Measurements from ENCODE around the gene NTN4. TPM values are rescaled to one million over a fixed set of nuclear protein-coding genes. Genes with fewer than 3 reads are reported as not detected.

NTN4 gene
- total RNA-seq, 1 experiment from 2014 or later, result 68.4 TPM

DNA sequence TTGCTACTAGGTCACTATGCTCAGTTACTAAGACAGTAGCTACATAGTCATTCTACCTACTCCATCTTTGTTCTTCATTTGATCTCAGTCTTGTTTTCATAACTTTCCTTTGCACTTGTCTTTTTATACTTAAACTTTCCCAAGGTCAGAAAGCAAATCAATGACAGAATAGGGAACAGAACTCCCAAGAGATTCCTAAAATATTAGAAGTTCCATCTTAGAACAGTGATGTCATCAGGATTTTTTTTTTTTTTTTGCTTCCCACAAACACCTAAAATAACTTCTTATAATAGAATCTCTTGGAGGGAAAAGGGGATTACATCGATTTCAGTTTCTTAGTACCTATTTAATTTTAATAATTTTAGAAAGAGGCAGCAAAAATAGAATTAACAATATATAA, 65.8 kb downstream of the NTN4 start:
- Mint-ChIP-seq H3K27me3 (ENCODE audit: unreplicated experiment) (no peaks in the 10 kb centered on the region), H3K4me3 (ENCODE audit: low read depth, unreplicated experiment) (no peak overlapping the region), H3K4me1 (ENCODE audit: low read depth, unreplicated experiment) (peaks cover 45% of the 10 kb centered on the region), H3K36me3 (ENCODE audit: insufficient read depth, unreplicated experiment) (peaks cover 8% of the 10 kb centered on the region), H3K9me3 (ENCODE audit: low read depth, unreplicated experiment) (peaks cover 6% of the 10 kb centered on the region), H3K27ac (ENCODE audit: unreplicated experiment) (no peak overlapping the region)
- CTCF ChIA-PET, result no interaction called here
- intact Hi-C loops (cut with micrococcal nuclease; ENCODE audit: unreplicated experiment), result no loop called here
- no peak for DNase-seq
- BruUV-seq (replicated peaks), result no TSS peak
- TF ChIP-seq, protein P1, sequence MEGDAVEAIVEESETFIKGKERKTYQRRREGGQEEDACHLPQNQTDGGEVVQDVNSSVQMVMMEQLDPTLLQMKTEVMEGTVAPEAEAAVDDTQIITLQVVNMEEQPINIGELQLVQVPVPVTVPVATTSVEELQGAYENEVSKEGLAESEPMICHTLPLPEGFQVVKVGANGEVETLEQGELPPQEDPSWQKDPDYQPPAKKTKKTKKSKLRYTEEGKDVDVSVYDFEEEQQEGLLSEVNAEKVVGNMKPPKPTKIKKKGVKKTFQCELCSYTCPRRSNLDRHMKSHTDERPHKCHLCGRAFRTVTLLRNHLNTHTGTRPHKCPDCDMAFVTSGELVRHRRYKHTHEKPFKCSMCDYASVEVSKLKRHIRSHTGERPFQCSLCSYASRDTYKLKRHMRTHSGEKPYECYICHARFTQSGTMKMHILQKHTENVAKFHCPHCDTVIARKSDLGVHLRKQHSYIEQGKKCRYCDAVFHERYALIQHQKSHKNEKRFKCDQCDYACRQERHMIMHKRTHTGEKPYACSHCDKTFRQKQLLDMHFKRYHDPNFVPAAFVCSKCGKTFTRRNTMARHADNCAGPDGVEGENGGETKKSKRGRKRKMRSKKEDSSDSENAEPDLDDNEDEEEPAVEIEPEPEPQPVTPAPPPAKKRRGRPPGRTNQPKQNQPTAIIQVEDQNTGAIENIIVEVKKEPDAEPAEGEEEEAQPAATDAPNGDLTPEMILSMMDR (IDR thresholded peaks at IDR 0.05; ENCODE audit: unreplicated experiment), result no peak

DNA sequence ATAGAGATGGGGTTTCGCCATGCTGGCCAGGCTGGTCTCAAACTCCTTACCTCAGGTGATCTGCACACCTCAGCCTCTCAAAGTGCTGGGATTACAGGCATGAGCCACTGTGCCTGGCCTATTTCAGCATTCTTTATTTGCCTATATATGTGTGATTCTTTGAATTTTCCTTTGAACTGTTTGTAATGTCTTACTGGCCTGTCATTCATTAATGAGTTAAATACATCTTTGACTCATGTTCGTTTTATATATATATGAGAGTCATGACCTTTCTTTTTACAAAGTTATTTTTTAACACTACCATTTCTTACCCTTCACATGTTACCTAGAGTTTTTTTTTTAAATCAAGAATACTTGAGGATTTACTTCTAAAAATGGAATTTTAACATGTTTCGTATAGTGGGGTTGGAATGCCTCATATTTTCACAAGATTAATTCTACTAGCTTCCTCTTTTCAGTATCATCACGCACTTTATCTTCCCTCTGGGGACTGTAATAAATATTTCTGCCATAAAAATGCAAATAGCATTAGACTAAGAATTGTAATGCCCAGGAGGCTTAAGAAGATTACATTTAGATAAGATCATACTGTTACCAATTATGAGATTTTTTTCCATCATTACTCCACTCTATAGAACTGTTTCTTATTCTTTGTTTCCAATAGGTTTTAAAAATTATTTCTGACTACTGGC, 66.7 kb downstream of the NTN4 start:
- H3K4me3 Mint-ChIP-seq (ENCODE audit: low read depth, unreplicated experiment), result no peak overlapping the region
- no TSS peak for BruUV-seq (replicated peaks)
- peaks cover 50% of the 10 kb centered on the region for H3K4me1 Mint-ChIP-seq (ENCODE audit: low read depth, unreplicated experiment)
- TF ChIP-seq, protein P1 (IDR thresholded peaks at IDR 0.05; ENCODE audit: unreplicated experiment), result no peak
- H3K36me3 Mint-ChIP-seq (ENCODE audit: insufficient read depth, unreplicated experiment), result peaks cover 8% of the 10 kb centered on the region
- no peaks in the 10 kb centered on the region for H3K27me3 Mint-ChIP-seq (ENCODE audit: unreplicated experiment)
- DNase-seq, result no peak
- H3K27ac Mint-ChIP-seq (ENCODE audit: unreplicated experiment), result peak overlapping the region; percentile 41
- peaks cover 6% of the 10 kb centered on the region for H3K9me3 Mint-ChIP-seq (ENCODE audit: low read depth, unreplicated experiment)
- intact Hi-C loops (cut with micrococcal nuclease; ENCODE audit: unreplicated experiment), result no loop called here
- CTCF ChIA-PET, result no interaction called here

DNA sequence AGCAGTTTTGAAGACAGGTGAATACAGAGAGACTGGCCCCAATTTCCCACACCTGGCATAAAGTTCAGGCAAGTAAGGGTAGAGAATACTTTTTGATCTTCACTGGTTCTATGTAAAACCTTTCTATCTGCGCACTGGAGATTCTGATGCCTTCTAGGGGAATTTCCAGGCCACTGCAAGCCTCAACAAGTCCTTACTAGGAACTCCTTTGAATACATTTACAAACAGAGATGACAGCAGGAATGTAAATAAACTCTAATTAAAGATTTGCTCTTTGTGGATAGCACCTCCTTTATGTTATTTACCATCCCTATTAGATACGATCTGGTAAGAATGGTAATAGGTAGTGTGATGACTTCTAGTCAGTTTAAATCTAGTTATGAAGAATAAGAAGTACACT, 69.2 kb downstream of the NTN4 start:
- DNase-seq, result no peak
- H3K4me3 Mint-ChIP-seq (ENCODE audit: low read depth, unreplicated experiment), result no peak overlapping the region
- no TSS peak for BruUV-seq (replicated peaks)
- TF ChIP-seq, protein P1 (IDR thresholded peaks at IDR 0.05; ENCODE audit: unreplicated experiment), result no peak
- peaks cover 75% of the 10 kb centered on the region for H3K4me1 Mint-ChIP-seq (ENCODE audit: low read depth, unreplicated experiment)
- H3K27me3 Mint-ChIP-seq (ENCODE audit: unreplicated experiment), result no peaks in the 10 kb centered on the region
- intact Hi-C loops (cut with micrococcal nuclease; ENCODE audit: unreplicated experiment), result no loop called here
- H3K27ac Mint-ChIP-seq (ENCODE audit: unreplicated experiment), result no peak overlapping the region
- CTCF ChIA-PET, result no interaction called here
- H3K36me3 Mint-ChIP-seq (ENCODE audit: insufficient read depth, unreplicated experiment), result peaks cover 4% of the 10 kb centered on the region
- H3K9me3 Mint-ChIP-seq (ENCODE audit: low read depth, unreplicated experiment), result peaks cover 2% of the 10 kb centered on the region

DNA sequence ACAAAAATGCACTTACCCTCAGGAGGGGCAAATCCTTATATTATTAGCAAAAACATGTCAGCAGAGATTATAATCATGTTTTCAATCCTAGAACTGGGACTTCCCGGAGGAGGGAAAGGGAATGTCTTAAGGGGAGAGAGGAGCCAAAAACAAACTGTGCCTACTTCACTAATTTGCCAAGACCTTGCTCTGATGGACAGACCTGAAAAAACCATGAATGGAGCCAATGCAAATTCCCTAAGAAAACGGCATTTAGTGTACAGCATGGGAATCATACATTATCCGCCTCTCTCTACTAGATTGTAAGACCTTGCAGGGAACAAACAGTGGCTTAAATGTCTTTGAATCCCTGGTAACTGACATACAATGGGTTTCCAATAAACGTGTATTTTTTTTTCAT, 70.4 kb downstream of the NTN4 start:
- TF ChIP-seq, protein P1 (IDR thresholded peaks at IDR 0.05; ENCODE audit: unreplicated experiment), result no peak
- Mint-ChIP-seq H3K36me3 (ENCODE audit: insufficient read depth, unreplicated experiment) (no peaks in the 10 kb centered on the region), H3K9me3 (ENCODE audit: low read depth, unreplicated experiment) (no peaks in the 10 kb centered on the region), H3K27ac (ENCODE audit: unreplicated experiment) (no peak overlapping the region), H3K4me1 (ENCODE audit: low read depth, unreplicated experiment) (peaks cover 75% of the 10 kb centered on the region), H3K4me3 (ENCODE audit: low read depth, unreplicated experiment) (no peak overlapping the region), H3K27me3 (ENCODE audit: unreplicated experiment) (no peaks in the 10 kb centered on the region)
- no TSS peak for BruUV-seq (replicated peaks)
- intact Hi-C loops (cut with micrococcal nuclease; ENCODE audit: unreplicated experiment), result no loop called here
- no peak for DNase-seq
- CTCF ChIA-PET, result no interaction called here
